ENCODE results near the gene GPD2. TPM values are rescaled to one million over a fixed set of nuclear protein-coding genes. Genes with fewer than 3 reads are reported as not detected.

GPD2 gene
- total RNA-seq, 1 experiment from 2014 or later, result not detected

DNA sequence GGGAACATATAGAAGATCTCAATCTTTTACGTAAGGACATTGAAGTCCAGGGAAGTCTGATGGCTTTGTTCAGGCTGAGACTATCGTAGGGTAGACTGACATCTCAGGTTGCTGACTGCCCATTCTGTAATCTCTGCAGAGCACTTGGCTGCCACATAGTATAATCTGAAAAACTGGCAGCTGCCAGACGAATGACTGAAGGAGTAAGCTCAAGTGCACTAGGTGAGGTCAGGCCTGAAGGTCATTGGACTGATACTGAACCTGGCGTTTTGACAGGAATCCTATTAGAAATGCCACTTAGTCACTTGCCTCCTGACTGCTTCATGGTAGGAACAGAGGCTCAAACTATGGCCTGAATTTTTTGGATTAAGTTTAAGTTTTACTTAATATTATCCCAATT, 23.5 kb downstream of the GPD2 start:
- Histone ChIP-seq H3K36me3 (ENCODE audit: insufficient read depth, low read length) (no peaks in the 10 kb centered on the region), H3K4me3 (ENCODE audit: low read length) (no peak overlapping the region), H3K9me2 (replicated peaks; ENCODE audit: insufficient read depth, low read length) (no peaks in the 10 kb centered on the region), H2AFZ (ENCODE audit: low read length) (no peak overlapping the region), H3K9ac (ENCODE audit: low read length) (no peak overlapping the region), H3K4me2 (ENCODE audit: low read depth, low read length, poor library complexity, severe bottlenecking) (no peak overlapping the region), H3K27ac (ENCODE audit: low read length) (no peak overlapping the region), H3K27me3 (ENCODE audit: low read length) (no peaks in the 10 kb centered on the region), H4K20me1 (ENCODE audit: insufficient read depth, low read depth, low read length) (no peaks in the 10 kb centered on the region), H3K9me3 (ENCODE audit: low read length) (0 out of 2 replicates have a peak, but pooled peaks cover 7% of the 10 kb centered on the region), H3K79me2 (ENCODE audit: low read length) (no peaks in the 10 kb centered on the region), H3K4me1 (ENCODE audit: low read length) (no peaks in the 10 kb centered on the region)
- no peak for DNase-seq

DNA sequence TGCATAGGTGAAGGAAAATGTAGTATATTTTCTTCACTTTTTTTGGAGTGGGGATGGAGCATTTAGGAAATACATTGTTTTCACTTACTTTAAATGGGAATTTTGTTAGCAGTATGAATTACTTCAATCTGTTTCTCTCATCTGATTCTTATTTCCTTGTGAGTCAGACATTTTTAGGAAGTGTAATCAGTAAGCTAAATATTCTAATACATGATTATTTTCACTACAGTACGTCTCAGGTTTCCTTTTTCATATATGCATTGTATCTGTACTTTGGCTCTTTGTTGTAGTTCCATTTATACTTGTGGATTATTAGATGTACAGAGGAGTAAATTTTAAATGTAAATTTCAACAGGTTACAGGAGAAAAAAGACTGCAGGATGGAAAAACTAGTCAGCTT, 27.9 kb downstream of the GPD2 start:
- Histone ChIP-seq H3K9ac (ENCODE audit: low read length) (no peak overlapping the region), H3K4me1 (ENCODE audit: low read length) (no peaks in the 10 kb centered on the region), H3K9me3 (ENCODE audit: low read length) (no peaks in the 10 kb centered on the region), H3K79me2 (ENCODE audit: low read length) (no peaks in the 10 kb centered on the region), H3K4me3 (ENCODE audit: low read length) (no peak overlapping the region), H4K20me1 (ENCODE audit: insufficient read depth, low read depth, low read length) (no peaks in the 10 kb centered on the region), H2AFZ (ENCODE audit: low read length) (no peak overlapping the region), H3K36me3 (ENCODE audit: insufficient read depth, low read length) (no peaks in the 10 kb centered on the region), H3K27ac (ENCODE audit: low read length) (no peak overlapping the region), H3K9me2 (replicated peaks; ENCODE audit: insufficient read depth, low read length) (no peaks in the 10 kb centered on the region), H3K27me3 (ENCODE audit: low read length) (no peaks in the 10 kb centered on the region), H3K4me2 (ENCODE audit: low read depth, low read length, poor library complexity, severe bottlenecking) (no peak overlapping the region)
- no peak for DNase-seq

DNA sequence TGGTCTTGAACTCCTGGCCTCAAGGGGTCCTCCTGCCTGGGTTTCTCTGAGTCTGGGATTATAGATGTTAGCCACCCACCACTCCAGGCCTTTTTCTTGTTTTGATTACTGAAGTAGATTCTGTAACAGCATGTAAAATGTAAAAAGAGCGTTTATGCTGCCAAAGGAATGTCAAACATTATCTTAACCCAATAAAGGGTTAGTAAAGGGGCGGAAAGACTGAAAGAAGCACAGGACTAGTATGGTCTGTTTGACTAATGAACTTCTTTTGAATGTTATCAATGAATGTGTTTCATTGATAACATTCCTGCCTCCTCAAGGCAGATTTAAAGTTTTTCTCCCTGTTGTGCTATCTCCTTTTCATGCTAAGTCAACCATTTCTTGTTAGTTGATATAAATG, 29.4 kb downstream of the GPD2 start:
- H4K20me1 ChIP-seq (ENCODE audit: insufficient read depth, low read depth, low read length), result no peaks in the 10 kb centered on the region
- no peak overlapping the region for H2AFZ ChIP-seq (ENCODE audit: low read length)
- H3K27me3 ChIP-seq (ENCODE audit: low read length), result no peaks in the 10 kb centered on the region
- no peak overlapping the region for H3K4me2 ChIP-seq (ENCODE audit: low read depth, low read length, poor library complexity, severe bottlenecking)
- H3K9me2 ChIP-seq (replicated peaks; ENCODE audit: insufficient read depth, low read length), result no peaks in the 10 kb centered on the region
- no peak overlapping the region for H3K9ac ChIP-seq (ENCODE audit: low read length)
- no peak overlapping the region for H3K27ac ChIP-seq (ENCODE audit: low read length)
- H3K36me3 ChIP-seq (ENCODE audit: insufficient read depth, low read length), result no peaks in the 10 kb centered on the region
- no peak for DNase-seq
- H3K79me2 ChIP-seq (ENCODE audit: low read length), result no peaks in the 10 kb centered on the region
- no peaks in the 10 kb centered on the region for H3K4me1 ChIP-seq (ENCODE audit: low read length)
- no peak overlapping the region for H3K4me3 ChIP-seq (ENCODE audit: low read length)
- no peaks in the 10 kb centered on the region for H3K9me3 ChIP-seq (ENCODE audit: low read length)

DNA sequence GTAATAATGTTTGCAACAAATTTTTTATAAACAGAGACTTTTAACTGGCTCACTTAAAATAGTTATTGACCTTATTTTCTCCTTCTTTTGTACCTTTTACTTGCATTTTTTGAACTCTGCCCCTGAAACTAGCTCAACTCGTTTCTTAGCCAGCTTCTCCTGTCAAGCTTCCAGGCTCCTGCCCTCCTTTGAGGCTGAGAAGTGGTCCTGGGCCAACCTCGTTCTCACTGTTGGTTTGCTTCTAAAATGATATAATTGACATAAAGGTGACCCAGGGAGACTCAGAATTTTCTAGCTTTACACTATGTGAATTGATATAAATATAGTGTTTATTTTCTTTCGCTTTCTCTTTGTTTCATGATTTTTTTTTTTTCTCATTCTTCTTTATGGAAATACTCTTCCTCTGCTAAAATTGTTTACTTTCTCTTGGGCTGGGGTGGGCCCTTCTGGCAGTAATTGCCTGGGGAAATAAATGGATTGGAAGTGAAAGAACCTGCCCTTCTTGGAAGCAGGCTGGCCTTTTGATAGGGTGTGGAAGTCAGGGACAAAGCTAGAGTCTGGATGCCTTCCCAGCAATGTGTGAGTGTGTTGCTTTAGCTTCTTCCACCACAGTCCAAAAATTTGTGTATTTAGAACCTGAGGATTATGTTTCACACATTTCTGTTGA, 30.7 kb downstream of the GPD2 start:
- no peaks in the 10 kb centered on the region for H4K20me1 ChIP-seq (ENCODE audit: insufficient read depth, low read depth, low read length)
- no peak for DNase-seq
- H3K9me3 ChIP-seq (ENCODE audit: low read length), result no peaks in the 10 kb centered on the region
- H3K9ac ChIP-seq (ENCODE audit: low read length), result no peak overlapping the region
- no peaks in the 10 kb centered on the region for H3K27me3 ChIP-seq (ENCODE audit: low read length)
- no peak overlapping the region for H3K4me3 ChIP-seq (ENCODE audit: low read length)
- H3K79me2 ChIP-seq (ENCODE audit: low read length), result no peaks in the 10 kb centered on the region
- no peak overlapping the region for H2AFZ ChIP-seq (ENCODE audit: low read length)
- H3K4me1 ChIP-seq (ENCODE audit: low read length), result no peaks in the 10 kb centered on the region
- no peak overlapping the region for H3K4me2 ChIP-seq (ENCODE audit: low read depth, low read length, poor library complexity, severe bottlenecking)
- H3K27ac ChIP-seq (ENCODE audit: low read length), result no peak overlapping the region
- no peaks in the 10 kb centered on the region for H3K9me2 ChIP-seq (replicated peaks; ENCODE audit: insufficient read depth, low read length)
- no peaks in the 10 kb centered on the region for H3K36me3 ChIP-seq (ENCODE audit: insufficient read depth, low read length)

DNA sequence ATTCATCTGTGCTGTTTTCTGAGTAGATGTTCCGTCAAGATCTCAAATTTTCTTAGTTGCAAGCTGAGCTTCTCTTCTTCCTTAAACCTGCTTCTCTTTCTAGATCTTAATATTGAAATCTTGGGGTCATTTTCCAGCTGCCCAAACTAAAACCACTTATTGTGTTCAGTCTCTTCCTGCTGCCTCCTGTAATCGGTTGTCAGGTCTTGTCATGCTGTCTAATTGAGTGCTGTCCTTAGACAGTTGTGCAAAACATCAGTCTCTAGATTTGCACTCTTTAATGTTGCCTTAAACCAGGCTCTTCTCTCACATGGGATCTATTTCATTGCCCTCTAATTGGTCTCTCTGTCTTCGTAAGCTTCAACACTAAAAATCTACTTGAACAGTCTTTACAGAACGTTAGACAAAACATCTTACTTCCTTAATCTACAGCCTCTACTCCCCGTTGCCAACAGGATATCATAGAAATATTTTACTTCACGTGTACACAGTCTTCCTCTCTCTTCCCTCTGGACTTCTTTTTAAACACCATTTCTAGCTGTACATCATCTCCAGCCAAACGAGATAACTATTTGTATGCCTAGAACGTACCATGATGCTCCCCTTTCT, 34.9 kb downstream of the GPD2 start:
- Histone ChIP-seq H3K9ac (ENCODE audit: low read length) (no peak overlapping the region), H3K9me2 (replicated peaks; ENCODE audit: insufficient read depth, low read length) (no peaks in the 10 kb centered on the region), H3K4me2 (ENCODE audit: low read depth, low read length, poor library complexity, severe bottlenecking) (no peak overlapping the region), H3K9me3 (ENCODE audit: low read length) (no peaks in the 10 kb centered on the region; the same call in 1 of the 2 replicates), H4K20me1 (ENCODE audit: insufficient read depth, low read depth, low read length) (no peaks in the 10 kb centered on the region), H3K27me3 (ENCODE audit: low read length) (no peaks in the 10 kb centered on the region), H3K36me3 (ENCODE audit: insufficient read depth, low read length) (no peaks in the 10 kb centered on the region), H3K4me3 (ENCODE audit: low read length) (no peak overlapping the region), H3K27ac (ENCODE audit: low read length) (no peak overlapping the region), H2AFZ (ENCODE audit: low read length) (no peak overlapping the region), H3K79me2 (ENCODE audit: low read length) (no peaks in the 10 kb centered on the region), H3K4me1 (ENCODE audit: low read length) (no peaks in the 10 kb centered on the region)
- no peak for DNase-seq

DNA sequence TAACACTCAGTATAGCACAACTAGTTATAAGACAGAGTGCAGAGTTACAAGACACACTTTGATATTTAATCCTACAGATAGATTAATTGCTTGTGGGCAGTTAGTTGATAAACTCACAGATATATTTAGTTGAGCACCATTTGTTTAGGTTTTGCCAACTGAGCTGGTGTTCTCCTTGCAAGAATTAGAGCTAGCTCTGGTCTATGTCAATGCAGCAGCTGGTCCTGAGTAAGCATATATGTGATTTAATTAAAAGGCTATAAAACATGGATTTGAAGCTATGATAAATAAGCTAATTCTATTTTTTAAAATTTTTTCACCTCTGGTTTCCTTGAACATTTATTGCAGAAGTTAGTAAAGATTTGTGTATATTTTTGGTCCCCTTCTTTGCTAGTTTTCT, 35.6 kb downstream of the GPD2 start:
- Histone ChIP-seq H2AFZ (ENCODE audit: low read length) (no peak overlapping the region), H3K4me3 (ENCODE audit: low read length) (no peak overlapping the region), H4K20me1 (ENCODE audit: insufficient read depth, low read depth, low read length) (no peaks in the 10 kb centered on the region), H3K27ac (ENCODE audit: low read length) (no peak overlapping the region), H3K4me1 (ENCODE audit: low read length) (no peaks in the 10 kb centered on the region), H3K4me2 (ENCODE audit: low read depth, low read length, poor library complexity, severe bottlenecking) (no peak overlapping the region), H3K9me2 (replicated peaks; ENCODE audit: insufficient read depth, low read length) (no peaks in the 10 kb centered on the region), H3K9ac (ENCODE audit: low read length) (no peak overlapping the region), H3K27me3 (ENCODE audit: low read length) (no peaks in the 10 kb centered on the region), H3K9me3 (ENCODE audit: low read length) (no peaks in the 10 kb centered on the region; the same call in 1 of the 2 replicates), H3K36me3 (ENCODE audit: insufficient read depth, low read length) (no peaks in the 10 kb centered on the region), H3K79me2 (ENCODE audit: low read length) (no peaks in the 10 kb centered on the region)
- DNase-seq, result no peak

DNA sequence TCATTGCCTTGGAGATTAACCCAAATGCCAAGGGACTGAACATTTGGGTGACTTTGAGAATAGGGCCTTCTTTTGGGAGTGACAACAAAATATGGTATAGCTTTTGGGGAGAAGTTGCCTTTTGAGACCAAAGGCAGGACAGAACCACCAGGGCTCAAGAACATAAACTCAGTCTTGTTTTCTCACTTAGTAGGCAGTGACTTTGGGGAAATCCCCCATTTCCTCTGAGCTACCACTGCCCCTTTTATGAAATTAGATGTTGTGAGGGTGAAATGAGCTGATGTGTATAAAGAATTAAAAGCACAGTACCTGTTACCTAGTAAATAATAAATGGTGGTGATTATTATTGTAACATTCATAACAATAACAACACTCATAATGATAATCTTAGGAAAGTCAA, 36.5 kb downstream of the GPD2 start:
- no peaks in the 10 kb centered on the region for H3K36me3 ChIP-seq (ENCODE audit: insufficient read depth, low read length)
- no peaks in the 10 kb centered on the region for H3K9me2 ChIP-seq (replicated peaks; ENCODE audit: insufficient read depth, low read length)
- H3K27ac ChIP-seq (ENCODE audit: low read length), result no peak overlapping the region
- DNase-seq, result no peak
- H3K4me1 ChIP-seq (ENCODE audit: low read length), result no peaks in the 10 kb centered on the region
- no peak overlapping the region for H3K4me3 ChIP-seq (ENCODE audit: low read length)
- no peaks in the 10 kb centered on the region; the same call in 1 of the 2 replicates for H3K9me3 ChIP-seq (ENCODE audit: low read length)
- H3K27me3 ChIP-seq (ENCODE audit: low read length), result no peaks in the 10 kb centered on the region
- H3K4me2 ChIP-seq (ENCODE audit: low read depth, low read length, poor library complexity, severe bottlenecking), result no peak overlapping the region
- no peaks in the 10 kb centered on the region for H4K20me1 ChIP-seq (ENCODE audit: insufficient read depth, low read depth, low read length)
- H3K9ac ChIP-seq (ENCODE audit: low read length), result no peak overlapping the region
- H3K79me2 ChIP-seq (ENCODE audit: low read length), result no peaks in the 10 kb centered on the region
- no peak overlapping the region for H2AFZ ChIP-seq (ENCODE audit: low read length)

DNA sequence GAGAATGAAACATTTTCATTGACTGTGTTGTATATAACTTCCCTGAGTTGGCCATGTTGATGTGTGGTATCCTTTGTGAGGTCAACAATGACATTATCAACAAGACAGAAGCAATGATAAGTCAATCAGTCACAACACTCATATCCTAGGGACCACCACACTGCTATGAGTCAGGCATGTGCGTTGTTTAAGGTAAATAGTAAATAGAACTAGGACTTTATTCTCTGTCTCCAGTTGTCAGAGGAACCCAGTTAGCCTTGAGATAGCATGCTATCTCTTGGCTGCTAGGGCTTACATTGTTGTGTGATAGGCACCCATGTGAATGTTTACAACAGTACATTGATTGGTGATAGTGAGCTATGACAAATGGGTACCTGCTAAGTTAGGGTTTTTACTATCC, 37.3 kb downstream of the GPD2 start:
- Histone ChIP-seq H3K27me3 (ENCODE audit: low read length) (no peaks in the 10 kb centered on the region), H4K20me1 (ENCODE audit: insufficient read depth, low read depth, low read length) (no peaks in the 10 kb centered on the region), H3K4me1 (ENCODE audit: low read length) (no peaks in the 10 kb centered on the region), H3K9ac (ENCODE audit: low read length) (no peak overlapping the region), H3K9me2 (replicated peaks; ENCODE audit: insufficient read depth, low read length) (no peaks in the 10 kb centered on the region), H3K4me3 (ENCODE audit: low read length) (no peak overlapping the region), H3K79me2 (ENCODE audit: low read length) (no peaks in the 10 kb centered on the region), H3K27ac (ENCODE audit: low read length) (no peak overlapping the region), H3K36me3 (ENCODE audit: insufficient read depth, low read length) (no peaks in the 10 kb centered on the region), H3K9me3 (ENCODE audit: low read length) (no peaks in the 10 kb centered on the region; the same call in 1 of the 2 replicates), H2AFZ (ENCODE audit: low read length) (no peak overlapping the region), H3K4me2 (ENCODE audit: low read depth, low read length, poor library complexity, severe bottlenecking) (no peak overlapping the region)
- no peak for DNase-seq
